ENCODE measurements around the gene LRP1-AS. TPM values are rescaled to one million over a fixed set of nuclear protein-coding genes. Genes with fewer than 3 reads are reported as not detected.

The LRP1-AS gene
- total RNA-seq, 2 experiments from 2014 or later, result not detected

DNA sequence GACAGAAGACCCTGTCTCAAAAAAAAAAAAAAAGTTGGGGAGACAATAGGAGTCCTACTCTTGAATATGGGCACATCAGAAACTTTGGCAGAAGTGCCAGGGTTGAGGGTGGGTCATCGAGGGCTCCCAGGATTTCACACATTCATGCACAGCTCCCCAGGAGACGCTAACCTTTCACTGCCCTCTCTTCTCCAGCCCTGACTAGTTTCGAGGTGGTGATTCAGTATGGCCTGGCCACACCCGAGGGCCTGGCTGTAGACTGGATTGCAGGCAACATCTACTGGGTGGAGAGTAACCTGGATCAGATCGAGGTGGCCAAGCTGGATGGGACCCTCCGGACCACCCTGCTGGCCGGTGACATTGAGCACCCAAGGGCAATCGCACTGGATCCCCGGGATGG lies 29.4 kb upstream of the LRP1-AS start:
- no peak for DNase-seq
- H3K36me3 Mint-ChIP-seq (ENCODE audit: low read depth), result no peaks in the 10 kb centered on the region
- H3K9me3 Mint-ChIP-seq, result no peaks in the 10 kb centered on the region
- ChIA-PET POLR2A (no interaction called here), CTCF (interaction anchor here (0.5 to 1.6 kb wide), 5 partner anchors 21 to 333 kb away, joined by 3 to 4 read pairs (median 3); no protein-coding TSS in a partner anchor)
- H3K27me3 Mint-ChIP-seq, result no peaks in the 10 kb centered on the region
- H3K4me1 Mint-ChIP-seq, result no peaks in the 10 kb centered on the region
- H3K4me3 Mint-ChIP-seq, result no peak overlapping the region
- H3K27ac Mint-ChIP-seq, result no peak overlapping the region

- no peak for DNase-seq
- no peaks in the 10 kb centered on the region for H3K27me3 Mint-ChIP-seq
- ChIA-PET POLR2A (interaction anchor here (0.5 kb wide), 1 partner anchor 64 kb away, joined by 6 read pairs; no protein-coding TSS in a partner anchor), CTCF (interaction anchor here (0.9 to 1.6 kb wide), 9 partner anchors 10 to 107 kb away, joined by 3 to 5 read pairs (median 3); no protein-coding TSS in a partner anchor)
- no peaks in the 10 kb centered on the region for H3K36me3 Mint-ChIP-seq (ENCODE audit: low read depth)
- H3K4me3 Mint-ChIP-seq, result no peak overlapping the region
- no peaks in the 10 kb centered on the region for H3K9me3 Mint-ChIP-seq
- H3K27ac Mint-ChIP-seq, result peak overlapping the region; percentile 9
- no peaks in the 10 kb centered on the region for H3K4me1 Mint-ChIP-seq
Observed at GRCh38 chr12:57176139-57176477, 28.7 kb upstream of the LRP1-AS start.

GRCh38 chr12:57175428-57176138 lies 28.2 kb upstream of the LRP1-AS start:
- Mint-ChIP-seq H3K4me1 (no peaks in the 10 kb centered on the region), H3K4me3 (no peak overlapping the region), H3K27ac (no peak overlapping the region), H3K36me3 (ENCODE audit: low read depth) (no peaks in the 10 kb centered on the region), H3K27me3 (no peaks in the 10 kb centered on the region), H3K9me3 (no peaks in the 10 kb centered on the region)
- DNase-seq, result peak; percentile 45
- CTCF ChIA-PET, result interaction anchor here (0.9 to 1.6 kb wide), 9 partner anchors 11 to 106 kb away, joined by 3 to 5 read pairs (median 3); no protein-coding TSS in a partner anchor
- POLR2A ChIA-PET, result no interaction called here

GRCh38 chr12:57173683-57174082 lies 26.3 kb upstream of the LRP1-AS start:
- no peaks in the 10 kb centered on the region for H3K9me3 Mint-ChIP-seq
- ChIA-PET POLR2A (interaction anchor here (1.1 kb wide), 1 partner anchor 14 kb away, joined by 4 read pairs; no protein-coding TSS in a partner anchor), CTCF (interaction anchor here (0.9 to 1.7 kb wide), 5 partner anchors 11 to 125 kb away, joined by 3 to 6 read pairs (median 3); no protein-coding TSS in a partner anchor)
- H3K4me3 Mint-ChIP-seq, result no peak overlapping the region
- H3K27me3 Mint-ChIP-seq, result no peaks in the 10 kb centered on the region
- DNase-seq, result no peak
- no peaks in the 10 kb centered on the region for H3K36me3 Mint-ChIP-seq (ENCODE audit: low read depth)
- no peaks in the 10 kb centered on the region for H3K4me1 Mint-ChIP-seq
- no peak overlapping the region for H3K27ac Mint-ChIP-seq

- no peaks in the 10 kb centered on the region for H3K9me3 Mint-ChIP-seq
- H3K4me1 Mint-ChIP-seq, result no peaks in the 10 kb centered on the region
- POLR2A ChIA-PET, result interaction anchor here (1.1 kb wide), 1 partner anchor 14 kb away, joined by 4 read pairs; no protein-coding TSS in a partner anchor
- no peak overlapping the region for H3K27ac Mint-ChIP-seq
- H3K4me3 Mint-ChIP-seq, result no peak overlapping the region
- CTCF ChIA-PET, result interaction anchor here (0.7 to 1.7 kb wide), 7 partner anchors 12 to 125 kb away, joined by 3 to 6 read pairs (median 3); no protein-coding TSS in a partner anchor
- DNase-seq, result peak; percentile 15
- H3K36me3 Mint-ChIP-seq (ENCODE audit: low read depth), result no peaks in the 10 kb centered on the region
- no peaks in the 10 kb centered on the region for H3K27me3 Mint-ChIP-seq
Observed at GRCh38 chr12:57173089-57173488, 25.7 kb upstream of the LRP1-AS start.

DNA sequence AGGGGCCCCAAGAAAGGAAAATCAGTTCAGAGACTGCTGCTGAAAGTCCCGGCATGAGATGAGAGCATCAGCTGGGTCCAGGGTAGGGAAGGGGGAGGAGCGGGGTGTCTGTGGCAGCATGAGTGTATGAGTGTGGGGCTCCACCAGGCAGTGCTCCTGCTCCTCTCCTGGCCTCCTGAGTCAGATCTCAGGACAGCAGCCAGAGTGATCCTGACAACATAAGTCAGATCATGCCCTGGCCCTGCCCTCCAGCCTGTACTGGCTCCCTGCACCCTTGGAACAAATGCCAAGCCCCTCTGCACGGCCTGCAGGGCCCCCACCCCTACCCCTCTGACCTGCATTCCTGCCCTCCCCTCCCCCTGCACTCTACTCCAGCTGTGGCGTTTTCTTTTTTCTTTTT lies 24.2 kb upstream of the LRP1-AS start:
- Mint-ChIP-seq H3K27me3 (no peaks in the 10 kb centered on the region), H3K4me3 (no peak overlapping the region), H3K27ac (no peak overlapping the region), H3K4me1 (no peaks in the 10 kb centered on the region), H3K36me3 (ENCODE audit: low read depth) (no peaks in the 10 kb centered on the region), H3K9me3 (no peaks in the 10 kb centered on the region)
- ChIA-PET POLR2A (interaction anchor here (0.6 kb wide), 1 partner anchor 60 kb away, joined by 3 read pairs; no protein-coding TSS in a partner anchor), CTCF (interaction anchor here (0.6 to 1.1 kb wide), 3 partner anchors 25 to 974 kb away, joined by 3 read pairs; no protein-coding TSS in a partner anchor)
- no peak for DNase-seq

DNA sequence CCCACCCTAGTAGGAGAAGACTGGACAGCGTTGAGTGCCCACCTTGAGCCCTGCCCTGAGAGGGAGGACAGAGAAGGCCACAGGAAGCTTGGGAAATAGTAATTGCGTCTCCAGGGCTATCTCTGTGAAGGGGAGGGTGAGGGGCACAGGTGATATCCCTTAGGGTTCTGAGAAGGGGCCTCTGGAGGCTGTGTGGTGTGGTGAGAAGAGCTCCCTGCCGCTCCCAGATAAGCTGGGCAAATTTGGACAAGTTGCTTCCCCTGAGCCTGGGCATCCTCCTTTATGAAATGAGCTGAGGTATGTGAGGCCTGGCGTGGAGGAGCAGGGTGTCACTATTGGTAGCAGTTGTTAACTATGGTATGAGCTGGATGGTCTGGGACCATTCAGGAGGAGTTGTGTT lies 23.5 kb upstream of the LRP1-AS start:
- no peaks in the 10 kb centered on the region for H3K36me3 Mint-ChIP-seq (ENCODE audit: low read depth)
- no peak overlapping the region for H3K4me3 Mint-ChIP-seq
- no peak for DNase-seq
- H3K9me3 Mint-ChIP-seq, result no peaks in the 10 kb centered on the region
- no peak overlapping the region for H3K27ac Mint-ChIP-seq
- H3K27me3 Mint-ChIP-seq, result no peaks in the 10 kb centered on the region
- no peaks in the 10 kb centered on the region for H3K4me1 Mint-ChIP-seq
- ChIA-PET CTCF (interaction anchor here (1.1 kb wide), 1 partner anchor 26 kb away, joined by 3 read pairs; no protein-coding TSS in a partner anchor), POLR2A (no interaction called here)

GRCh38 chr12:57170408-57170807 lies 23.0 kb upstream of the LRP1-AS start:
- CTCF ChIA-PET, result interaction anchor here (1.0 kb wide), 1 partner anchor 14 kb away, joined by 3 read pairs; no protein-coding TSS in a partner anchor
- H3K4me3 Mint-ChIP-seq, result no peak overlapping the region
- H3K4me1 Mint-ChIP-seq, result no peaks in the 10 kb centered on the region
- no peak for DNase-seq
- no peak overlapping the region for H3K27ac Mint-ChIP-seq
- no peaks in the 10 kb centered on the region for H3K27me3 Mint-ChIP-seq
- no peaks in the 10 kb centered on the region for H3K9me3 Mint-ChIP-seq
- H3K36me3 Mint-ChIP-seq (ENCODE audit: low read depth), result no peaks in the 10 kb centered on the region
- POLR2A ChIA-PET, result no interaction called here

GRCh38 chr12:57169969-57170368 lies 22.6 kb upstream of the LRP1-AS start:
- Mint-ChIP-seq H3K9me3 (no peaks in the 10 kb centered on the region), H3K36me3 (ENCODE audit: low read depth) (no peaks in the 10 kb centered on the region), H3K27ac (no peak overlapping the region), H3K4me1 (no peaks in the 10 kb centered on the region), H3K4me3 (no peak overlapping the region), H3K27me3 (no peaks in the 10 kb centered on the region)
- POLR2A ChIA-PET, result no interaction called here
- CTCF ChIA-PET, result interaction anchor here (0.9 to 1.3 kb wide), 3 partner anchors 10 to 21 kb away, joined by 3 to 4 read pairs (median 3); no protein-coding TSS in a partner anchor
- DNase-seq, result no peak

DNA sequence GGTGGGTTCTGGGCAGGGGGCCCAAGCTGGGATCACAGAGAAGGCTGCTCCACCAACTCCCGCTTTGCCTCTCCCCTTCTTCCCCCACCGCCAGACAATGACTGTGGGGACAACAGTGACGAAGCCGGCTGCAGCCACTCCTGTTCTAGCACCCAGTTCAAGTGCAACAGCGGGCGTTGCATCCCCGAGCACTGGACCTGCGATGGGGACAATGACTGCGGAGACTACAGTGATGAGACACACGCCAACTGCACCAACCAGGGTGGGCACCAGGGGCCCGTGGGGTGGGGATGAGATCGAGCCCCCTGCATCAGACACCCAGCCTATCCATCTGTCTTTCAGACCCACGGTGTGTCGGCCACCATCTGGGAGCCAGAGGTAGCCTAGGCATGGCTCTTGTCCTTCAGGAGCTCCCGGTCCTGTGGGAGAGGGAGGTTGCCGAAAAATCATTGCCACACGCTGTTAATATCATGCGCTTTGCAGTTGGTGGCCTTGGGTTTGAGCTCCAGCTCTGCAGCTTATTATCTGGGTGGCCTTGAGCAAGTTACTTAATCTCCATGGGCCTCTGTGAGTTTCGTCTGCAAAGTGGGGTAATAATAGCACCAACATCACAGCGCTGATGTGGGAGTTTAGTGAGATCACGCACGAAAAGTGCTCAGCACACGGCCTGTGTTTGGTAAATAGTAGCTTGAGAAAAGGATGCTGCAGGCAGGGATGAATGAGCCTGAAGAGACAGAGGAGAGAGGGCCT lies 21.8 kb upstream of the LRP1-AS start:
- Mint-ChIP-seq H3K9me3 (no peaks in the 10 kb centered on the region), H3K4me1 (no peaks in the 10 kb centered on the region), H3K27me3 (no peaks in the 10 kb centered on the region), H3K4me3 (no peak overlapping the region), H3K27ac (no peak overlapping the region), H3K36me3 (ENCODE audit: low read depth) (no peaks in the 10 kb centered on the region)
- ChIA-PET POLR2A (no interaction called here), CTCF (interaction anchor here (0.9 to 1.5 kb wide), 4 partner anchors 9 to 57 kb away, joined by 3 to 4 read pairs (median 3); no protein-coding TSS in a partner anchor)
- no peak for DNase-seq

GRCh38 chr12:57168058-57168457 lies 20.6 kb upstream of the LRP1-AS start:
- DNase-seq, result no peak
- CTCF ChIA-PET, result interaction anchor here (1.5 kb wide), 1 partner anchor 56 kb away, joined by 3 read pairs; no protein-coding TSS in a partner anchor
- POLR2A ChIA-PET, result no interaction called here
- H3K9me3 Mint-ChIP-seq, result no peaks in the 10 kb centered on the region
- H3K4me3 Mint-ChIP-seq, result no peak overlapping the region
- no peaks in the 10 kb centered on the region for H3K4me1 Mint-ChIP-seq
- H3K27me3 Mint-ChIP-seq, result no peaks in the 10 kb centered on the region
- H3K36me3 Mint-ChIP-seq (ENCODE audit: low read depth), result no peaks in the 10 kb centered on the region
- no peak overlapping the region for H3K27ac Mint-ChIP-seq

- no peak for DNase-seq
- CTCF ChIA-PET, result interaction anchor here (1.0 kb wide), 1 partner anchor 16 kb away, joined by 3 read pairs; no protein-coding TSS in a partner anchor
- Mint-ChIP-seq H3K27me3 (no peaks in the 10 kb centered on the region), H3K9me3 (no peaks in the 10 kb centered on the region), H3K27ac (no peak overlapping the region), H3K36me3 (ENCODE audit: low read depth) (no peaks in the 10 kb centered on the region), H3K4me3 (no peak overlapping the region), H3K4me1 (no peaks in the 10 kb centered on the region)
- POLR2A ChIA-PET, result no interaction called here
Observed at GRCh38 chr12:57166971-57167371, 19.6 kb upstream of the LRP1-AS start.

GRCh38 chr12:57165741-57166140 lies 18.3 kb upstream of the LRP1-AS start:
- no peaks in the 10 kb centered on the region for H3K4me1 Mint-ChIP-seq
- H3K36me3 Mint-ChIP-seq (ENCODE audit: low read depth), result no peaks in the 10 kb centered on the region

More at GRCh38 chr12:57165741-57166140, 18.3 kb upstream of the LRP1-AS start:
- Mint-ChIP-seq H3K9me3 (no peaks in the 10 kb centered on the region), H3K27me3 (no peaks in the 10 kb centered on the region), H3K27ac (no peak overlapping the region), H3K4me3 (no peak overlapping the region)
- no peak for DNase-seq
- ChIA-PET POLR2A (no interaction called here), CTCF (no interaction called here)
